A549 (cell line): ENCODE measurements around the gene GRIK2. TPM values are rescaled to one million over a fixed set of nuclear protein-coding genes. Genes with fewer than 3 reads are reported as not detected.

Experiments
- ATAC-seq, 2 experiments: fragments of 200-7000 bp in 1 of 2; fragments of >200 bp in 1 of 2; cut with Nextera tagmentation in 1 of 2; cut with Tn5 transposase in 1 of 2; 3 replicates each; pipeline versions ENCODE4 v1.8.0 to v1.9.1; 2018 to 2020; ENCODE audit warnings: mild to moderate bottlenecking in 1 of 2, moderate library complexity in 1 of 2
- CTCF ChIA-PET: fragments of 300-600 bp; sonication (Branson Sonifier 250); formaldehyde crosslinking; extraction: SDS; loops from one replicate; lab custom pipeline; 2021; ENCODE audit warnings: antibody characterized with exemption, inconsistent platforms; lab: Yijun Ruan, JAX
- POLR2A ChIA-PET: fragments of 350-600 bp; formaldehyde crosslinking; extraction: SDS; loops from one replicate; lab custom pipeline; 2021; ENCODE audit warnings: antibody characterized with exemption, inconsistent platforms; lab: Yijun Ruan, JAX
- DNase-seq, 2 experiments: peaks; one replicate each; pipeline versions ENCODE4 v3.0.0 to v3.0.0-alpha.2; 2011 to 2016; ENCODE audit warnings: low read depth in 1 of 2, low spot score in 1 of 2
- FAIRE-seq: peaks from 2 replicates; lab custom pipeline; 2011; peaks lifted over from hg19 to GRCh38; lab: Jason Lieb, UNC
- H3K27ac ChIP-seq, 2 experiments: fragments of >200 bp; sonication (Bioruptor Twin); formaldehyde crosslinking; 3 replicates each; pipeline ENCODE4 v1.5.1; 2016 to 2017
- H3K4me1 ChIP-seq: fragments of >200 bp; sonication (Bioruptor Twin); formaldehyde crosslinking; 3 replicates; pipeline ENCODE4 v1.6.1; 2016
- H3K4me2 ChIP-seq: fragments of >200 bp; sonication (Bioruptor Twin); formaldehyde crosslinking; 3 replicates; pipeline ENCODE4 v1.6.1; 2016
- H3K4me3 ChIP-seq: fragments of >200 bp; sonication (Bioruptor Twin); formaldehyde crosslinking; 3 replicates; pipeline ENCODE4 v1.5.1; 2016
- H3K9me3 ChIP-seq: fragments of >200 bp; sonication (Bioruptor Twin); formaldehyde crosslinking; 3 replicates; pipeline ENCODE4 v1.6.1; 2016
- BHLHE40 ChIP-seq: IDR thresholded peaks from 2 replicates; pipeline ENCODE4 v1.6.1; 2012; ENCODE audit warnings: low read depth, low read length, inconsistent platforms
- EP300 ChIP-seq, 2 experiments: fragments of >200 bp; sonication (Bioruptor Twin); formaldehyde crosslinking; IDR thresholded peaks; 2 replicates in 1 of 2; 3 replicates in 1 of 2; pipeline ENCODE4 v1.6.1; 2016 to 2017
- ESRRA ChIP-seq: fragments of 150-350 bp; IDR thresholded peaks from 2 replicates; pipeline ENCODE4 v1.6.1; 2014; ENCODE audit warnings: mild to moderate bottlenecking, low read length, borderline replicate concordance
- GATA3 ChIP-seq: IDR thresholded peaks from 2 replicates; pipeline ENCODE4 v1.6.1; 2012; ENCODE audit warnings: borderline replicate concordance
- HEYL ChIP-seq: fragments of 250-450 bp; sonication (Bioruptor Pico); IDR thresholded peaks from 2 replicates; pipeline ENCODE4 v1.8.0; 2021; ENCODE audit warnings: mild to moderate bottlenecking, moderate library complexity
- HOXA7 ChIP-seq: fragments of 250-450 bp; sonication (Bioruptor Pico); IDR thresholded peaks from 2 replicates; pipeline ENCODE4 v1.5.0; 2020; ENCODE audit warnings: mild to moderate bottlenecking, moderate library complexity
- KDM1A ChIP-seq: fragments of 200-600 bp; sonication (generic); IDR thresholded peaks from 2 replicates; pipeline ENCODE4 v1.6.1; 2016; ENCODE audit warnings: low read depth, mild to moderate bottlenecking
- KDM5A ChIP-seq: fragments of 200-600 bp; sonication (generic); IDR thresholded peaks from 2 replicates; pipeline ENCODE4 v1.6.1; 2016; ENCODE audit warnings: antibody characterized with exemption, mild to moderate bottlenecking
- MAZ ChIP-seq: fragments of 150-350 bp; IDR thresholded peaks from 2 replicates; pipeline ENCODE4 v1.6.1; 2014; ENCODE audit warnings: antibody characterized with exemption, low read depth, low read length, borderline replicate concordance
- NR3C1 ChIP-seq: fragments of >200 bp; sonication (Bioruptor Twin); formaldehyde crosslinking; IDR thresholded peaks from 3 replicates; pipeline ENCODE4 v1.6.1; 2017
- PHF8 ChIP-seq: fragments of 200-600 bp; sonication (generic); IDR thresholded peaks from 2 replicates; pipeline ENCODE4 v1.6.1; 2016; ENCODE audit warnings: low read depth, mild to moderate bottlenecking, antibody characterized with exemption, moderate library complexity, borderline replicate concordance
- POLR2AphosphoS2 ChIP-seq: conservative IDR thresholded peaks from 2 replicates; pipeline ENCODE4 v1.6.1; 2012; ENCODE audit warnings: low read length, improper control_type of control experiment, inconsistent platforms
- RAD21 ChIP-seq, 2 experiments: fragments of >200 bp in 1 of 2; sonication (Bioruptor Twin) in 1 of 2; formaldehyde crosslinking in 1 of 2; IDR thresholded peaks in 1 of 2; conservative IDR thresholded peaks in 1 of 2; 2 replicates in 1 of 2; 3 replicates in 1 of 2; pipeline ENCODE4 v1.6.1; 2012 to 2018; ENCODE audit warnings: inconsistent platforms in 1 of 2
- RARB ChIP-seq: fragments of 250-450 bp; sonication (Bioruptor Pico); IDR thresholded peaks from 2 replicates; pipeline ENCODE4 v1.8.0; 2021; ENCODE audit warnings: mild to moderate bottlenecking, moderate library complexity
- RCOR1 ChIP-seq: fragments of 150-350 bp; IDR thresholded peaks from 2 replicates; pipeline ENCODE4 v1.6.1; 2014; ENCODE audit warnings: antibody characterized with exemption, low read length, low read depth
- RFX5 ChIP-seq: fragments of 450-650 bp; IDR thresholded peaks from 2 replicates; pipeline ENCODE4 v1.7.1; 2014; ENCODE audit warnings: antibody characterized with exemption, mild to moderate bottlenecking, moderate library complexity
- SMC3 ChIP-seq: fragments of >200 bp; sonication (Bioruptor Twin); formaldehyde crosslinking; IDR thresholded peaks from 3 replicates; pipeline ENCODE4 v1.6.1; 2018; ENCODE audit warnings: inconsistent platforms
- WGBS: methylation state at CpG from one replicate; pipeline ENCODE4 v1.1.6; 2017; ENCODE audit errors: missing lambda C conversion rate; 5-methylcytosine and 5-hydroxymethylcytosine counted together
- polyA plus RNA-seq, 4 experiments: library from polyadenylated mRNA; depleted of rRNA in 3 of 4; stranded (reverse); fragments of >200 nt; fragmentation: RNase III in 1 of 4; extraction: RNeasy Plus Mini Kit Qiagen cat#74134 plus additional on column Dnase treatment in 1 of 4; gene quantifications; 2 replicates in 3 of 4; 3 replicates in 1 of 4; pipeline ENCODE4 v1.2.3, GENCODE V29; 2011 to 2017
- TF ChIP-seq, protein P1 (sequence below): fragments of 450-650 bp; IDR thresholded peaks from 2 replicates; pipeline ENCODE4 v1.6.1; 2014; ENCODE audit warnings: antibody characterized with exemption
- TF ChIP-seq, protein P2 (sequence below): fragments of >200 bp; sonication (Bioruptor Twin); formaldehyde crosslinking; IDR thresholded peaks from 3 replicates; pipeline ENCODE4 v1.6.1; 2016
- TF ChIP-seq, protein P3 (sequence below): IDR thresholded peaks from 2 replicates; pipeline ENCODE4 v1.6.1; 2012; ENCODE audit warnings: low read depth, borderline replicate concordance
- TF ChIP-seq, protein P4 (sequence below): fragments of >200 bp; sonication (Bioruptor Twin); formaldehyde crosslinking; IDR thresholded peaks from 2 replicates; pipeline ENCODE4 v1.6.1; 2016
- TF ChIP-seq, protein P5 (sequence below): fragments of 200-600 bp; sonication (generic); IDR thresholded peaks from 2 replicates; pipeline ENCODE4 v1.6.1; 2016; ENCODE audit warnings: antibody characterized with exemption, mild to moderate bottlenecking, moderate library complexity

Gene GRIK2
- polyA plus RNA-seq, 2 of the 4 experiments (the other 2 are of a cell fraction) = 0.56 to 0.65 TPM

DNA sequence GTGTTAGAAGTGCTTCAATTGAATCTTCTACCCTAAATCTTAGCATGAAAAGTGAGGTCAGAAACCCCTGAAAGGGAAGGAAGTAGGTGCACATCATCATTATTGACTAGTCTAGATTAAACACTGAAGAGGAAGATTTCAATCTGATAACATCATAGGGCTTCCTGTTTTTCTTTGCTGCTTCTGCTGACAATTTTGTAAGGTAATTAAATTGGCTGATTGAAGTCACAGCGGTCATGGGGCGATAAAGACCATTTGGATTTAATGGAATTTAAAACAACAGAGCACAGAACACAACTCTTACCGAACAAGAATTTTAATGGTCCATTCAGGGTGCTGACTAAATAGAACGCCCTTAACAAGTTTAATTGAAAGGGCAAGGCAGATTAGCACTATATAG, 11.3 kb downstream of the GRIK2 start:
- no peak overlapping the region for H3K27ac ChIP-seq
- 3% methylated on average over 4 of the region's 4 CpGs for WGBS
- H3K9me3 ChIP-seq = no peaks in the 10 kb centered on the region
- ChIA-PET POLR2A (no interaction called here), CTCF (no interaction called here)
- H3K4me3 ChIP-seq = no peak overlapping the region
- FAIRE-seq (no peak), ATAC-seq (no peak), DNase-seq (no peak)
- TF ChIP-seq, protein P1, sequence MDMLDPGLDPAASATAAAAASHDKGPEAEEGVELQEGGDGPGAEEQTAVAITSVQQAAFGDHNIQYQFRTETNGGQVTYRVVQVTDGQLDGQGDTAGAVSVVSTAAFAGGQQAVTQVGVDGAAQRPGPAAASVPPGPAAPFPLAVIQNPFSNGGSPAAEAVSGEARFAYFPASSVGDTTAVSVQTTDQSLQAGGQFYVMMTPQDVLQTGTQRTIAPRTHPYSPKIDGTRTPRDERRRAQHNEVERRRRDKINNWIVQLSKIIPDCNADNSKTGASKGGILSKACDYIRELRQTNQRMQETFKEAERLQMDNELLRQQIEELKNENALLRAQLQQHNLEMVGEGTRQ = no peak
- no peak for TF ChIP-seq BHLHE40
- no peak for TF ChIP-seq RCOR1
- TF ChIP-seq, protein P2, sequence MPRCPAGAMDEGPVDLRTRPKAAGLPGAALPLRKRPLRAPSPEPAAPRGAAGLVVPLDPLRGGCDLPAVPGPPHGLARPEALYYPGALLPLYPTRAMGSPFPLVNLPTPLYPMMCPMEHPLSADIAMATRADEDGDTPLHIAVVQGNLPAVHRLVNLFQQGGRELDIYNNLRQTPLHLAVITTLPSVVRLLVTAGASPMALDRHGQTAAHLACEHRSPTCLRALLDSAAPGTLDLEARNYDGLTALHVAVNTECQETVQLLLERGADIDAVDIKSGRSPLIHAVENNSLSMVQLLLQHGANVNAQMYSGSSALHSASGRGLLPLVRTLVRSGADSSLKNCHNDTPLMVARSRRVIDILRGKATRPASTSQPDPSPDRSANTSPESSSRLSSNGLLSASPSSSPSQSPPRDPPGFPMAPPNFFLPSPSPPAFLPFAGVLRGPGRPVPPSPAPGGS = no peak
- TF ChIP-seq, protein P3, sequence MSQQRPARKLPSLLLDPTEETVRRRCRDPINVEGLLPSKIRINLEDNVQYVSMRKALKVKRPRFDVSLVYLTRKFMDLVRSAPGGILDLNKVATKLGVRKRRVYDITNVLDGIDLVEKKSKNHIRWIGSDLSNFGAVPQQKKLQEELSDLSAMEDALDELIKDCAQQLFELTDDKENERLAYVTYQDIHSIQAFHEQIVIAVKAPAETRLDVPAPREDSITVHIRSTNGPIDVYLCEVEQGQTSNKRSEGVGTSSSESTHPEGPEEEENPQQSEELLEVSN = no peak
- TF ChIP-seq RARB (CRISPR knock-in tag) = no peak
- TF ChIP-seq, protein P4, sequence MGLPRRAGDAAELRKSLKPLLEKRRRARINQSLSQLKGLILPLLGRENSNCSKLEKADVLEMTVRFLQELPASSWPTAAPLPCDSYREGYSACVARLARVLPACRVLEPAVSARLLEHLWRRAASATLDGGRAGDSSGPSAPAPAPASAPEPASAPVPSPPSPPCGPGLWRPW = no peak
- no peak for TF ChIP-seq HEYL (CRISPR knock-in tag)
- TF ChIP-seq KDM1A = no peak
- no peak for TF ChIP-seq POLR2AphosphoS2
- no peak for TF ChIP-seq RAD21 (conservative IDR thresholded peaks at IDR 0.05 in 1 of 2, IDR thresholded peaks at IDR 0.05 in 1 of 2)
- H3K4me2 ChIP-seq = no peak overlapping the region
- no peaks in the 10 kb centered on the region for H3K4me1 ChIP-seq

DNA sequence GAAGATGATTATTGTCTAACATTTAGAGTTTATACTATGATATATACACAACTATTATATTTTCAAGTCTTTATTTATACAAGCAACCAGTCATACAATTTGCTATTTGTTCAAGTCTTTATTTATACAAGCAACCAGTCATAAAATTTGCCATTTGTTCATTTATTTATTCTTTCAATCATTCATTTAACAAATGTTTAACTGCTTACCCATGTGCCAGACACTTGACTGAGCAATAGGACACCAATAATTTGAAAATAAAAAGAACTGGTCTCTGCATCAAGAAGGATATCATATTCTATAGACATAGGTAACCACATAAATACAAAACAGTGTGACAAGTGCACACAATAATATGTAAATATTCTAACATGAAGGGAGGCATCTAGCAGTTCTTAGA, 20.3 kb downstream of the GRIK2 start:
- FAIRE-seq = no peak

DNA sequence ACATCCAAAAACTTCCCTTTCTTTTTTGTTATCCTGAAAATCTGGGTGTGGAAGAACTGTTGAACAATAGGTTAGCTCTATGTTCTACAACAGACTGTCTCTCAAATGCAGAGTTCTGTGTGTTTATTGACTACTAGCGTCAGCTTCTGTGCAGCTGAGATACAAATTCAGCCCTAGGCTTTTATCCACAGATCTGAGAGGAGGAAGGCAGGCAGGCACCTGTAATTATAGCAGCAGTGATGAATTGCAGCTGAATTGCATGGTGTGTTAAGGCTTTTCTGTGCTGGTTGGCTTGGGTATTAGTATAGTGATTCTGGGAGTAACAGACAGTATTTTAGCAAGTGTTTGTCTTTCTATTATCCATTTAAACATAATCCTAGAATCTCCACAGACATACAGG, 24.4 kb downstream of the GRIK2 start:
- 0% methylated on average over 1 of the region's 1 CpG for whole genome bisulfite sequencing
- ATAC-seq = no peak
- Histone ChIP-seq H3K4me2 (no peak overlapping the region), H3K4me1 (no peaks in the 10 kb centered on the region), H3K27ac (no peak overlapping the region), H3K9me3 (no peaks in the 10 kb centered on the region), H3K4me3 (no peak overlapping the region)
- DNase-seq = no peak
- POLR2A ChIA-PET = no interaction called here
- CTCF ChIA-PET = no interaction called here
- FAIRE-seq = no peak
- TF ChIP-seq, protein P5, sequence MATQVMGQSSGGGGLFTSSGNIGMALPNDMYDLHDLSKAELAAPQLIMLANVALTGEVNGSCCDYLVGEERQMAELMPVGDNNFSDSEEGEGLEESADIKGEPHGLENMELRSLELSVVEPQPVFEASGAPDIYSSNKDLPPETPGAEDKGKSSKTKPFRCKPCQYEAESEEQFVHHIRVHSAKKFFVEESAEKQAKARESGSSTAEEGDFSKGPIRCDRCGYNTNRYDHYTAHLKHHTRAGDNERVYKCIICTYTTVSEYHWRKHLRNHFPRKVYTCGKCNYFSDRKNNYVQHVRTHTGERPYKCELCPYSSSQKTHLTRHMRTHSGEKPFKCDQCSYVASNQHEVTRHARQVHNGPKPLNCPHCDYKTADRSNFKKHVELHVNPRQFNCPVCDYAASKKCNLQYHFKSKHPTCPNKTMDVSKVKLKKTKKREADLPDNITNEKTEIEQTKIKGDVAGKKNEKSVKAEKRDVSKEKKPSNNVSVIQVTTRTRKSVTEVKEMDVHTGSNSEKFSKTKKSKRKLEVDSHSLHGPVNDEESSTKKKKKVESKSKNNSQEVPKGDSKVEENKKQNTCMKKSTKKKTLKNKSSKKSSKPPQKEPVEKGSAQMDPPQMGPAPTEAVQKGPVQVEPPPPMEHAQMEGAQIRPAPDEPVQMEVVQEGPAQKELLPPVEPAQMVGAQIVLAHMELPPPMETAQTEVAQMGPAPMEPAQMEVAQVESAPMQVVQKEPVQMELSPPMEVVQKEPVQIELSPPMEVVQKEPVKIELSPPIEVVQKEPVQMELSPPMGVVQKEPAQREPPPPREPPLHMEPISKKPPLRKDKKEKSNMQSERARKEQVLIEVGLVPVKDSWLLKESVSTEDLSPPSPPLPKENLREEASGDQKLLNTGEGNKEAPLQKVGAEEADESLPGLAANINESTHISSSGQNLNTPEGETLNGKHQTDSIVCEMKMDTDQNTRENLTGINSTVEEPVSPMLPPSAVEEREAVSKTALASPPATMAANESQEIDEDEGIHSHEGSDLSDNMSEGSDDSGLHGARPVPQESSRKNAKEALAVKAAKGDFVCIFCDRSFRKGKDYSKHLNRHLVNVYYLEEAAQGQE = no peak
- TF ChIP-seq, protein P3 = no peak
- no peak for TF ChIP-seq RAD21 (conservative IDR thresholded peaks at IDR 0.05 in 1 of 2, IDR thresholded peaks at IDR 0.05 in 1 of 2)
- no peak for TF ChIP-seq PHF8
- TF ChIP-seq ESRRA = no peak
- no peak for TF ChIP-seq HOXA7 (CRISPR knock-in tag)
- TF ChIP-seq GATA3 = no peak
- TF ChIP-seq MAZ = no peak
- no peak for TF ChIP-seq EP300 (IDR thresholded peaks at IDR 0.05)

More for the DNA sequence above, 20.3 kb downstream of the GRIK2 start:
- H3K4me2 ChIP-seq = no peak overlapping the region
- POLR2A ChIA-PET = no interaction called here
- no peaks in the 10 kb centered on the region for H3K4me1 ChIP-seq
- DNase-seq (no peak), ATAC-seq (no peak)
- H3K27ac ChIP-seq = no peak overlapping the region
- no peaks in the 10 kb centered on the region for H3K9me3 ChIP-seq
- no peak for TF ChIP-seq MAZ
- no peak for TF ChIP-seq RFX5
- TF ChIP-seq KDM5A = no peak
- TF ChIP-seq NR3C1 = no peak
- TF ChIP-seq, protein P5 = no peak
- no peak for TF ChIP-seq SMC3
- no peak overlapping the region for H3K4me3 ChIP-seq
- CTCF ChIA-PET = no interaction called here
